NCI-H2029 (cell line): Measurements from ENCODE around the gene TMEM182.

Experiments
- DNase-seq: peaks from one replicate; lab custom pipeline; 2025; lab: John Stamatoyannopoulos, UW

The TMEM182 gene

DNA sequence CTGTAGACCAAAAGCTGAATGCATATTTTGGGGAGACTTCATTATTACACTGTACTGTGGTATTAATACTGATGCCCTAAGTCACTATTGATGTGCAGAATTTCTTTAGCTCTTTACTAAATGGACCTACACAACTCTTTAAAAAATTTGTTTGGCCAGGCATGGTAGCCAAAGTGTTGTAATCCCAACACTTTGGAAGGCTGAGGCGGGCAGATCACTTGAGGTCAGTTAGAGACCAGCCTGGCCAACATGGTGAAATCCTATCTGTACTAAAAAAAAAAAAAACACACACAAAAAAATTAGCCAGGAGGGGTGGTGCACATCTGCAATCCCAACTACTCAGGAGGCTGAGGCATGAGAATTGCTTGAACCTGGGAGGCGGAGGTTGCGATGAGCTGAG, 6.4 kb downstream of the TMEM182 start:
- DNase-seq = no peak

DNA sequence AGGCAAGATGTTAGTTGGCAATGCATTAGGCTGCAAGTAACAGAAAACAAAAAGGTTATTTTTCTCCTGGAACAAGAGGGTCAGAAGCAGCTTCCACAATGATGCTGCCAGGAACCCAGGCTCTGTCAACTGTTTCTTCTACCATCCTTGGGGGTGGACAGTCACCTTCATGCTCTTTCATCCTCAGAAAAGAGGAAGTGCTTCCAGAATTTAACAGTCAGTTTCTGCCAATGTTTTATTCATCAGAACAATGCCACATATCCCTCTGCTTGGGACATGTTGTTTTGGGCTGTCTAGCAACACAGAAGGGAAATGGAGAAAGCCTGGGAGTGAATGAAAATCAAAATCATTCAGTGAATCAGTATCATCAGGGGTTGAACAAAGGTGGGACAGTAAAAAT, 7.1 kb downstream of the TMEM182 start:
- DNase-seq = no peak

DNA sequence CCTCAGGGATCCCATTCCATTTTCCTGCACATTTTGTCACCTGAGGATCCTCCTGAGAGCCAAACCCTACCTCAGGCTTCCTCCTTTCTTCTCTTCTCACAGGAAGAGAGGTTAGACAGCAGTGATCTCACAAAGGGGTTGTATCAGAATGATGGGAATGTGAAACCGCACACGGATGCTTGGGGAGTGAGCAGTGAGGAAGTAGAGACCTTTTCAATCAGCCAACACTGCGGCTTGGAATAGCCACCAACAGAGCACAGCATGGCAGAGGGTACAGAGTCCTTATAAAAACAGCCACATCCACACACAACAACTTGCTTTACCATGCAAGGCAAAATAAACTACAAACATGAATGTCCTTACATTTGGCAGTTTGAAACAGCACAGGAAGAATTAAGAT, 8.7 kb downstream of the TMEM182 start:
- no peak for DNase-seq

DNA sequence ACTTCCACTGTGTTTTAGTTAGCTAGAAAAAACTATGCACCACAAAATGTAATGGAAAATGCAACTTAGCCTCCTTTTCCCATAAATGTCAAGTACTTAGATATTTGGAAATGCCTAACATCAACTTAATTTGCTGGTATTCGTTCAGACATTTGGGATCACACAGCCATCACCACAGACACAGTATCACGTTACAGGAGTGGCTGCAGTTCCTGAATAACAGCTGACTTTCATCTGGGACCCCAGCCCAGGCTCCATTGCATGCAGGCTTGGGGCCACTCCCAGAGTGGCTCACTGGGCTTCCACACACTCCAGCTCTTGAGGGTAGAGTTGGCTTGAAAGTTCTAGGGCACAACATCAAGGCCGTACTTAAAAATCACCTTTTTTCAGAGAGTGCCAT, 9.3 kb downstream of the TMEM182 start:
- DNase-seq = no peak

DNA sequence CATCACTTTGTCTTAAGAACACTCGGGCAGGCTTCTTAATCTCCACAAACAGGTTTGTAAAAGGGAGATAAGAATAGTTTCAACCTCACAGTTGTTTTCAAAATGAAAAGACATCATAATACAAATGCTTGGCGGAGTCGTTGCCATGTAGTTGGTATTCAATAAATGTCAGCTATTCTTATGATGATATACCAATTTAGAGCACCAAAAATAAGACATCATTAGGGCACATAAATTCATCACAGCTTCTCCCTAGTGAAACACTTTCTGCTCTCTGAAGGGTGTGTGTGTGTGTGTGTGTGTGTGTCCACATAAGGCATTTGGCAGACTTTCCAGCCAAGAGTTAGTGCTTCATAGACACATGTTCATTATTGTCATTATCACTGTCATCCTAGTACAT, 10.8 kb downstream of the TMEM182 start:
- no peak for DNase-seq

DNA sequence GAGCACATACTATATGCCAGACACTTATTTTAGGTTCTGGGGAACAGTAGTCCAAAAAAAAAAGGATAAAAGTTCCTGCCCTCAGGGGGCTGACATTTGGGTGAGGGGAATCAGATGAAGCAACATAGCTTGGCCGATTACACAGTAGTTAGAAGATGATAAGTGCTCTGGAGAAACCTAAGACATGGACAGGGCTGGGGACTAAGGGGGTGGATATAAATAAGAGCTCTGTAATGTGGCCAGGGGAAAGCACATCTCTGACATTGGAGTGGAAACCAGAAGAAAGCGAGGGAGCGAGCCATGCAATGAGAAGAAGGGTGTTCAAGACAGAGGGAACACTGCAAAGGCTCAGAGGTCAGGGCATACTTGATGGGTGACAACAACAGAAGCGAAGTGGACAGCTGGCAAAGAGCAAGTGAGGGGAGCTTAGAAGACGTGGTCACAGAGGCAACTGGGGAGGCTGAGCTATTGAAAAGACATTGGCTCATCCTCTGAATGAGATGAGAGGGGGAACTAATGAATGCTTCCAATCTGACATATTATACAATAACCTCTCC, 11.4 kb downstream of the TMEM182 start:
- no peak for DNase-seq

DNA sequence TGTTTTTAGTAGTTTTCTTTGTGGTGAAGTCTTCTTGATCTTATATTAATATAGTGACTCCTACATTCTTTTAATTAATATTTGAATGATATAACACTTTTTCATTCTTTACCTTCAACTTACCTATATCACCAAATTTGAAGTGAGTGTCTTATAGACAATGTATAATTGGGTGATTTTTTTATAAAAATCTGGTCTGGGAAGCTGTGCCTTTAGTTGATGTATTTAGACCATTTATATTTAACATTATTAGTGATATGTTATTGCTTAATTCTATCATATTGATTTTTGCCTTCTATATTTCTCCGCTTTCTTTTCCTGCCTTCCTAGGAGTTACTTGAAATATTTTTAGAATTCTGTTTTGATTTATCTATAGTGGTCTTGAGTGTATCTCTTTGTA, 16.4 kb downstream of the TMEM182 start:
- no peak for DNase-seq

DNA sequence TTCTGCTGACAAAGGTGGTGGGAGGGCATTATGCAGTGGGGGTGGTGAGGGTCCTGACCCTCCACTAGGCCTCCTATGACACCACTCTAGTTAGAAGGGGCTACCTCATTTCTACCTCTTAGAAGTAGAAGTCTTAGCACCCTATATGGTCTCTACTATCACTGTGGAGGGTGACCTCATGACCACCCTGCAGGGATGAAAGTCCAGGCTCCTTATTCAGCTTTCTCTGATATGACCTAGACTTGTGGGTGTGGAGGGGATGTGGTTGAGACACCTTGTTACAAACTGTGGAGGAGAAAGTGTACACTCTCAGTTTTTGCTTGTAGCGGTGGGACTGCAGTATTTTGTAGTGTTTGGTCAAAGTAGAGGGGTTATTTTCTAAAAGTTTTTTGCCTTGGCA, 18.6 kb downstream of the TMEM182 start:
- DNase-seq = no peak

DNA sequence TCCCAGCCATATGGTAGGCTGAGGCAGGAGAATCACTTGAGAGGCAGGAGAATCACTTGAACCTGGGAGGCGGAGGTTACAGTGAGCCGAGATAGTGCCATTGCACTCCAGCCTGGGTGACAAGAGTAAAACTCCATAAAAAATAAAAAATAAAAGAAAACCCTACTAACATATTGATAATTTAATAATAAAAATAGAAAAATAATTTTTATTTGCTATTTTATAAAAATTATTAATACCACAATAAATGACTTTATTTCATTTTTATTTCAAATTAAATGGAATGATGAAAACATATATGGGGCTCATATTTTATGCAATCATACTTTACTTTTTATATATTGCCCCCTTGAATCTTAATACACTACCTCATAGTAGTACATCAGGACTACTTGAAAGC, 20.4 kb downstream of the TMEM182 start:
- no peak for DNase-seq

DNA sequence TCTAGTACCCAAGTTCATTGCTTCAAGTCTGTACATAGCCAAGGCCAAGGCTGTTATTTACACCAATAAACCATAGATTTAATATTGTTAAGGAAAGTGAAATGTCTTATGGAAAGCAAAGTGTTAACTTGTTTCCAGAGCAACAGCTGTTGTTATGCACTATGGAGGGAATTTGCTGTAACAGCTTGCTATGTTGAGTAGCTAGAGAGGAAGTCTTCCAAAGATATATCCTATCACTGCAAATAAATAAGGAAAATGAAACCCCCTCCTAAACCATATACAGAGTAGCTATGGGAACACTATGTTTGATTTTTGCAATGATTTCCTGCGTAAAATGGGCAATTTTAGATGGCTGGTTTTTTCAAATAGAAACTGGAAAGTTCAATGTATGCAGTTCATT, 21.1 kb downstream of the TMEM182 start:
- DNase-seq = no peak

DNA sequence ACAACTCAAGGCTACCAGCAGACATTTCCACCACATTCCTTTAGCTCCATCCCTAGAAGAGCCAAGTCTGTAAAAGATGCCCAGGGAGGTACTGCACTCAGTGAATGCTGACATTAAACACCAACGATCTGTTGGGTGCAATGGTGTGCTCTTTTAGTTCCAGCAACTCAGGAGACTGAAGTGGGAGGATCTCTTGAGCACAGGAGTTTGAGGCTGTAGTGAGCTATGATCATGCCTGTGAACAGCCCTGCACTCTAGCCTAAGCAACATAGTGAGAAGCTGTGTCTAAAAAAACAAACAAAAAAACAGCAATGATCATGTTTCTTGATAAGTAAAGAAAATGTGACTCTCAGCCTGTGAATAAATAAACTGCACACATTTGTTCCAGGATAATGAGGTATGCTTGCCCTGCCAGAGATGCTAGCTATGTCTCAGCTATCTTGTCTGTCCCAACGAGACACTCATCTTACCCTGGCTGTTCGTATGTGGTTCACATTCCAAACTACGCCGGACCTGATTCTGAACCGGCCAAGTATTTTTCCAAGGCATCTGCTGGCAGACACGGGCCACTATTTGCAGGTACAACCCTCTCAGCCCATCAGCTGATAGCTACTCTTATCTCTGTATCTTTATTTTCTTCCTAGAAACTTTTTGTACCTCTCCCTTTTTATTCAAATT, 21.8 kb downstream of the TMEM182 start:
- no peak for DNase-seq

DNA sequence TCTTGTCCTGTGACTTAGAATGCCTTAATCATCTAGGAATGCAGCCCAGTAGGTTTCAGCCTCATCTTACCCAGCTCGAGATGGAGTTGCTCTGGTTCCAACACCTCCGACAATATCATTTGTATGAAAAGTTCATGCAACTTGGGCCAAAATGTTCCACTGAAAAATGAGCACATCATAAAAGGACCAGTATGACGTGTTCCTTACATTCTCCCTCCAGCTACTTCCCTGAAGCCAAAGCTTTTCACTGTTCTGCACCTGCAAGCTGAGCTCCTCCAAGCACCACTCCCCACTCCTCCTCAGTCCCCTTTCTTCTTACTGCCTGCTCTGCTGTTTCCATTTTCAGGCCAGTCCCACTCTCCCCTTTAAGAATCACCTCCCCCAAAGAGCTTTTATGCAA, 23.1 kb downstream of the TMEM182 start:
- no peak for DNase-seq

DNA sequence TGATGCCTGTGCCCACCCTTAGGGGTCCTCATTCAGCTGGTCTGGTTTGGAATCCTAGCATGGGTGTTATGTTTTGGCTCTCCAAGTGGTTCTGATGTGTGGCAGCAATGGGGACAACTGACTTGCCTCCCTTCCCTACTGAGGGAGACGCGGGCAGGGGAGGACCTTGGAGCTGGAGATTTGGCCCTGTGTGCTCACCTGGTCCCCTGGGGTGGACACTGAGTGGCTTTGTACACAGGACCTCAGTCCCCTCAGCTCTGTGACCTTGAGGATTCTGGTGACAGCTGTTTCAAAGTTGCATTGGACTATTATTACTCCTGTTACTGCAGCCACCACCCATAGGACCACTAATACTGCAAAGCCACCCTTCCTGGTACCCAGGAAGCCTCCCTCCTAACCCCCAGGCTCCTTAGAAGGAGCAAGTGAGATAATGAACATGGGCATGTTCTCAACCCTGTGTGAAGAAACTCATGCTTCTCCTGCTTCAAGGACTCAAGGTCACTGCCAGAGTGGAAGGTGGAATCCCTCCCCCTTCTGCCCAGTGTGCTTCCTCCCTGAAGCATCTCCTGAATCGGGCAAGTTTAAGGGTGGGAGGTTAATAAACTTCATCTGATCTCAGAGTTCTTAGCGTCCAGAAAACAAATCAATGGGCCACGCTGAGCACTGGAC, 26.5 kb downstream of the TMEM182 start:
- no peak for DNase-seq

DNA sequence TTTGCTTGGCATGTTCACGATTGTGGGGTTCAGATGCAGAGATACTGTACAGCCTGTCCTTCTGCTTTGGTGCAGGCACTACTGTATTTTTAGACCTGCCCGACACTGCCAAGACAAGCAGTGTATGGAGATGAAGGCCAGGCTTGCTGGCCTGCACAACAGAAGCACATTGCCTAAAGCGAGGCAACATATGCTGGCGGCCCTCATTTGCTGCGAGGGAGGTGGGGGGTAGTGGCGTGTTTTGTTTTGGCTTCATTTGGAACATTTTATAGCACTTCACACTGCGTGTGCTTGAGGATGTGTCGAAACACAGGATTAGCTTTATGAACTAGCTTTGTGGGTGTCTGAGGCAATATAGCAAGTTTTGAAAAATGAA, 27.0 kb downstream of the TMEM182 start:
- DNase-seq = no peak

DNA sequence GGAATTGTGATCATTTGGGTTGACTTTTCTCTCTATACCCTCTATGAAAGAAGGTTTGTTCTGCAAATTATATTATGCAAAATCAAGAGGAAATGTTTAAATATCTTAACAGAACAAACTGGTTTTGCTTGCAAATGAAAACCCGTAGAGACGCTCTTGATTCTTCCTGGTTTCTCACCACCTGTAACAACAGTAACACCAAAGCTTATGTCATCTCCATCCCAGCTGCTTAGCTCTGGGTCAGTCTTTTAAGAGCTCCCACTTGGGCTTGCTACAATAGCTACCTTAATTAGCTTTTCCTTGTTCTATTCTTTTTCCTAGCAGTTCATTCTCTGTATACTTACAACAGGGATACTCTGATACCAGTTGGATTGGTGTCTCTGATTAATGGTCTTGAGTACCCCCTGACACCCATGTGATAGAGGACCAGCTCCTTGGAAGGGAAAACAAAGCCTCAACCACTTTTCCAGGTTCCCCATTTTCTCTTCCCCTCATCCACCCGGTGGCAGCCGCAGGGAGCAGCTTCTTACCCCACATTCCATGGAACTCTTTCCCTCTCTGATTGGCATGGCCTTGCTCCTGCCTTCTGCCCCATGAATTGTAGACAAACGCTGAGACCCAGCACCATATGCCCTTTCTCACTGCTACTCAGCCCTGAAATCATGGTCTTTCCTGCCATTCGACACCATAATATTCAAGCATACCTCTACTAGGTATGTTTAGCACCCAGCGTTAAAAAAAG, 27.7 kb downstream of the TMEM182 start:
- DNase-seq = no peak

DNA sequence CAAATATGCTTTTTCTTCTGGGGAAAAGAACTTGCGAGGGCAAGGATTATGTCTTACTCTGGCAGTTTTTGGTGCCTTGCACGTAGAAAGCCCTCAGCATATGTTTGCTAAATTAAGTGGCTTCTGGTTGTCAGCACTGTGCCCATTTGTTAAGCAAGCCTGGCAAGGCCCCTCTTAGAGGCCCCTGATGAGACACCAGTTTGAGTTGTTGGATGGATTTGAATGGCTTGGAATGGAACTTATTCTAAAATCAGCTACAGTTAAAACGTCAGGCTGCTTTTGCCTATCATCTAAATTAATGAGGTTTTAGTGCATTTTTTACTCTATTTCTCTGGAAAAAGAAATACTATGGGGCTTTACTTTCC, 28.2 kb downstream of the TMEM182 start:
- no peak for DNase-seq

DNA sequence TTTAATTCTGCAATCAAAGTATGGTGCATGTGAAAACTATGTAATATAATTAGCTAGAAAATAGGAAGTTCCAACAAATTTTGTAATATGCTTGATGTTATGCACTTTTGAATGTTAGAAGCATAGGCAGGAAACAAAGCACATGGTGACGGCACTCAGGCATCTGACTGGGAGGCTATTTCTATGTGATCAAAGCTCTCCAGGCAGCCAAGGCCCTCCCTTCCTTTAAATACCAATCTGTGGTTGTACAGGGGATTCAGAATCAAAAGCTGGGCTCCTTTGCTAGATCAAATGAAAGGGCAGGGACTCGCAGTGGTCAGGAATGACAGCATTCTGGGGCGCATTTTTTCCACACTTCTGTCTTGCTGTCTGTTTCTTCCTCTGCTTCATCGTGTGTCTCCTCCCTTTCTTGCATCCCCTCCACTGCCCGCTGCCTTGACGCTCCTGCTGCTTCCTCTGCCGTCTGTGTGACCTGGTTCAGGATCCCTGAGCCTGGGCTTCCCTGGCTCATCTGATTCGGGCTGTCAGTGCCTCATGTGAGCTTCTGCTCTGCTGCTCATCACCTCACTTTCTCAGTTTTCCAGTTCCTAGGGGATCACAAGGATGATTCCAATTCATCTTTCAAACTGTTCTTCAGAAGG, 30.9 kb downstream of the TMEM182 start:
- DNase-seq = no peak

DNA sequence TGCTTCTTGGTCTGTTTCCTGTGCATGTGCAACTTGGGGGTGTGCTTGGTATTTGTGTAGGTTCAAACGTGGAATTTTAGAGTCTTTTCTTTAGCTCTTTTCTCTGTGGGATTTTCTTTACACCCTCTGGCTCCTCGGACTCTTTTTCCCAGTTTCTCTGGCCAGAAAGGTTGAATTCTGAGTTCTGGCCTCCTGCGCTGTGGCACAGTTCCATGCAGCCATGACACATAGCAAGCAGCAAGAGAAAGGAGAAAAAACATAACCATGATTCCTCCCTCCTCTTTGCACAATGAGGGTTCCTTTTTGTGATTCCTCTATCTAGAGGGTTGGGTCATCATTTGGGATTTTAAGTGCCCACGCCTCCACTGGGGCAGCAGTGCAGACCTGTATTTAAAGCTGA, 33.8 kb downstream of the TMEM182 start:
- DNase-seq = no peak

DNA sequence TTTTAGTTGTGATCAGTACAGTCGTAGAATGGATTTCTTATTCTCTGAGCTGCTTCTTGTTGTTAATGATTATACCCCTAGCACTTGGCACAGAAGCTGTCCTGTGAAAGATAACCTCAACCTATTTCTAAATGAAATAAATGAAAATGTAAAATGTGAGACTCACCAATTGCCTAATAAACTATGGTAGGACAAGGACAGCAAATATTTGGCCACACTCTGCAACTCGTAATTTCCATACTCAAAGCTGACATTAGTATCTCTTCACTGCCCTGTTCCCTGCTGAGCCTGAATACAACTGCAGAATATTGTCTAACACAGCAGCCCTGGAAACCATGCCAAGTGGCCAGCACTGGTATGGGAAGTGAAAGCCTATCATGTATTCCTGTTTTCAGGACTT, 34.5 kb downstream of the TMEM182 start:
- no peak for DNase-seq

DNA sequence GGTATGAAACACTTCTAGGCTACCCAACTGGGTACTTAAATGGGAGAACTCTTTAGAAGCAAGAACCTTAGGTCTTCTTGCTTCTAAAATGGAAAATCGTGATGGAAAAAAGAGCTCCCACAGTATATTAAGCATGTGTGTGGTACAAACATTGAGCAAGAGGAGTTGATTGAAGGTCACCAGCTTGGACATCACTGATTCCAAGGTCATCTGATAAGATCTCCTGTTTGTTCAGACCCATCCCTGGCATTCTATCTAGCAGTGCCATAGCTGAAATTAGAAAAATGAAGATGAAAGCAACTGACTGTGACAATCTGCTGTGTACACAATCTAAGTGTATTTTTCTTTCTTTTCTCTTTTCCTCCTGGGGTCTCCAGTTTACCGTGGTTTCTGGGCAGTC, 35.7 kb downstream of the TMEM182 start:
- no peak for DNase-seq

DNA sequence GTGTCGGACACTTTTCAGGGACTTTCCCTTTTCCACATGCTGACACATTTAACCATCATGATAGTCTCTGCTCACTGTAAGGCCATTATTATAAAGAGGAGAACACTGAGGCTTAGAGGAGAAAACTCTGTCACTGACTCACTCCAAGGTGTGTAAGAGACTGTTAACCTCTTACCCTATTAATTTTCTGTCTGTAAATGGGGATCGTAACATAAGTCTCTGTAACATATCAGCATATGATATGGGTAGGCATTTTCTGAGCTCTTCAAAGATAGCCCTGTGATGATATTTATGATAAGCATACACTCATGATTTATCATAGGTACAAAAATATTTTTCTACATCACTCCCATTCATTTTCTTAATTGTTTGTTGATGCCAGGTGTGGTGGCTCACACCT, 36.4 kb downstream of the TMEM182 start:
- no peak for DNase-seq

DNA sequence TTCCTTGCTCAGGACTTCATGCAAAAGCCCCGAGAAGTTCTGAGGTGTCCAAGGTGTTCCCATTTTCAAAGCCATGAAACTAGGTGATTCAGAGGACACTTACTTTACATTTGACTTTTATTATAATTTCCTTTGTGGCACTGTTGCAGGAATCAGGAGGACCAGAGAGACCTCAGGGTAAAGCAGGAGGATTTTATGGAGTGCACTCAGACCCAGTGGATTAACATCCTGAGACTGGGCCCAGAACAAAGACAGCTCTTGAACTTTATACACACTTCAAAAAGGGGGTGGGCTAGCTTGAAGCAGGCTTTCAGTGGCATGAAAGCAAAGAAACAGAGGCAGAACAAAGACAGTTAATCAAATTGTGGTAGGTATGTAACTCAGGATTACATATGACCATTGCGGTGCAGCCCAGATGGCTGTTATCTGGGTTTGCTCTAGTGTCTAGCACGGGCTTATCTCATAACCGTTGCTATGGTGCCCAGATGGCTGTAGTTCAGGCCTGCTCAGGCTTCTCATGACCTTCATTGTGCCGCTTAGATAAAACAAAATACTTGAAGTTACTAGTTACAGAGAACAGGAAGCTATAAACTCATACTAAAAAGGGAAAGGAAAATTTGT, 39.4 kb downstream of the TMEM182 start:
- no peak for DNase-seq
